Measurements from ENCODE around the gene ETV2. TPM values are rescaled to one million over a fixed set of nuclear protein-coding genes. Genes with fewer than 3 reads are reported as not detected.
A peak's percentile ranks its signal among the peaks of the same experiment; 100 is the strongest.

The ETV2 gene
- total RNA-seq, 1 donor from 2014 or later = 0.45 TPM

GRCh38 chr19:35692010-35692409 is 50.5 kb downstream of the ETV2 start:
- Histone ChIP-seq H2AFZ (ENCODE audit: low read depth, low read length) (no peak overlapping the region), H3K9ac (ENCODE audit: low read length) (no peak overlapping the region), H3K4me3 (ENCODE audit: insufficient read depth, low read depth, low read length) (no peak overlapping the region), H3K79me2 (ENCODE audit: insufficient read depth, low read length) (no peaks in the 10 kb centered on the region), H3K27me3 (ENCODE audit: insufficient read depth, low read length) (no peaks in the 10 kb centered on the region), H4K20me1 (ENCODE audit: insufficient read depth, low read length) (no peaks in the 10 kb centered on the region), H3K9me3 (ENCODE audit: insufficient read depth, low read depth, low read length) (no peaks in the 10 kb centered on the region), H3K4me2 (ENCODE audit: low read length) (no peak overlapping the region), H3K36me3 (ENCODE audit: insufficient read depth, low read length) (no peaks in the 10 kb centered on the region), H3K27ac (ENCODE audit: low read depth, low read length) (no peak overlapping the region), H3K4me1 (ENCODE audit: insufficient read depth, low read length) (no peaks in the 10 kb centered on the region)
- Mint-ChIP-seq H3K27ac (ENCODE audit: unreplicated experiment) (no peak overlapping the region), H3K9me3 (ENCODE audit: unreplicated experiment) (peaks cover 4% of the 10 kb centered on the region), H3K36me3 (ENCODE audit: low read depth, unreplicated experiment) (peaks cover 2% of the 10 kb centered on the region), H3K27me3 (ENCODE audit: low read depth, unreplicated experiment) (peaks cover 9% of the 10 kb centered on the region), H3K4me3 (ENCODE audit: unreplicated experiment) (no peak overlapping the region), H3K4me1 (ENCODE audit: low read depth, unreplicated experiment) (no peaks in the 10 kb centered on the region)
- DNase-seq (ENCODE audit: low read depth) (no peak), FAIRE-seq (no peak)
- TF ChIP-seq EZH2 (IDR thresholded peaks at IDR 0.05; ENCODE audit: insufficient read depth, low read length) (no peak), CTCF (IDR thresholded peaks at IDR 0.05; ENCODE audit: insufficient read depth, low read depth, low read length) (no peak)

GRCh38 chr19:35693422-35693821 is 51.9 kb downstream of the ETV2 start:
- Mint-ChIP-seq H3K4me3 (ENCODE audit: unreplicated experiment) (no peak overlapping the region), H3K27me3 (ENCODE audit: low read depth, unreplicated experiment) (peaks cover 11% of the 10 kb centered on the region), H3K27ac (ENCODE audit: unreplicated experiment) (no peak overlapping the region), H3K9me3 (ENCODE audit: unreplicated experiment) (peaks cover 4% of the 10 kb centered on the region), H3K36me3 (ENCODE audit: low read depth, unreplicated experiment) (peaks cover 2% of the 10 kb centered on the region), H3K4me1 (ENCODE audit: low read depth, unreplicated experiment) (no peaks in the 10 kb centered on the region)
- Histone ChIP-seq H3K9me3 (ENCODE audit: insufficient read depth, low read depth, low read length) (no peaks in the 10 kb centered on the region), H4K20me1 (ENCODE audit: insufficient read depth, low read length) (no peaks in the 10 kb centered on the region), H3K27ac (ENCODE audit: low read depth, low read length) (no peak overlapping the region), H3K9ac (ENCODE audit: low read length) (no peak overlapping the region), H3K27me3 (ENCODE audit: insufficient read depth, low read length) (no peaks in the 10 kb centered on the region), H3K36me3 (ENCODE audit: insufficient read depth, low read length) (no peaks in the 10 kb centered on the region), H3K4me2 (ENCODE audit: low read length) (no peak overlapping the region), H3K4me3 (ENCODE audit: insufficient read depth, low read depth, low read length) (no peak overlapping the region), H3K4me1 (ENCODE audit: insufficient read depth, low read length) (no peaks in the 10 kb centered on the region), H2AFZ (ENCODE audit: low read depth, low read length) (no peak overlapping the region), H3K79me2 (ENCODE audit: insufficient read depth, low read length) (no peaks in the 10 kb centered on the region)
- TF ChIP-seq CTCF (IDR thresholded peaks at IDR 0.05; ENCODE audit: insufficient read depth, low read depth, low read length) (no peak), EZH2 (IDR thresholded peaks at IDR 0.05; ENCODE audit: insufficient read depth, low read length) (no peak)
- DNase-seq (ENCODE audit: low read depth) (no peak), FAIRE-seq (no peak)

GRCh38 chr19:35693835-35694599 is 52.5 kb downstream of the ETV2 start:
- DNase-seq (ENCODE audit: low read depth) (peak; percentile 48), FAIRE-seq (no peak)
- no peaks in the 10 kb centered on the region for H4K20me1 ChIP-seq (ENCODE audit: insufficient read depth, low read length)
- H2AFZ ChIP-seq (ENCODE audit: low read depth, low read length) = no peak overlapping the region
- no peak overlapping the region for H3K4me2 ChIP-seq (ENCODE audit: low read length)
- Mint-ChIP-seq H3K27me3 (ENCODE audit: low read depth, unreplicated experiment) (peaks cover 17% of the 10 kb centered on the region), H3K9me3 (ENCODE audit: unreplicated experiment) (peaks cover 4% of the 10 kb centered on the region), H3K4me3 (ENCODE audit: unreplicated experiment) (no peak overlapping the region), H3K4me1 (ENCODE audit: low read depth, unreplicated experiment) (no peaks in the 10 kb centered on the region), H3K36me3 (ENCODE audit: low read depth, unreplicated experiment) (peaks cover 2% of the 10 kb centered on the region), H3K27ac (ENCODE audit: unreplicated experiment) (no peak overlapping the region)
- H3K79me2 ChIP-seq (ENCODE audit: insufficient read depth, low read length) = no peaks in the 10 kb centered on the region
- no peak overlapping the region for H3K9ac ChIP-seq (ENCODE audit: low read length)
- TF ChIP-seq CTCF (IDR thresholded peaks at IDR 0.05; ENCODE audit: insufficient read depth, low read depth, low read length) (peak; percentile 93), EZH2 (IDR thresholded peaks at IDR 0.05; ENCODE audit: insufficient read depth, low read length) (no peak)
- H3K27ac ChIP-seq (ENCODE audit: low read depth, low read length) = no peak overlapping the region
- no peak overlapping the region for H3K4me3 ChIP-seq (ENCODE audit: insufficient read depth, low read depth, low read length)
- H3K9me3 ChIP-seq (ENCODE audit: insufficient read depth, low read depth, low read length) = no peaks in the 10 kb centered on the region
- no peaks in the 10 kb centered on the region for H3K27me3 ChIP-seq (ENCODE audit: insufficient read depth, low read length)
- H3K36me3 ChIP-seq (ENCODE audit: insufficient read depth, low read length) = no peaks in the 10 kb centered on the region
- H3K4me1 ChIP-seq (ENCODE audit: insufficient read depth, low read length) = no peaks in the 10 kb centered on the region
